ENCODE data around the gene HSD17B12.

DNA sequence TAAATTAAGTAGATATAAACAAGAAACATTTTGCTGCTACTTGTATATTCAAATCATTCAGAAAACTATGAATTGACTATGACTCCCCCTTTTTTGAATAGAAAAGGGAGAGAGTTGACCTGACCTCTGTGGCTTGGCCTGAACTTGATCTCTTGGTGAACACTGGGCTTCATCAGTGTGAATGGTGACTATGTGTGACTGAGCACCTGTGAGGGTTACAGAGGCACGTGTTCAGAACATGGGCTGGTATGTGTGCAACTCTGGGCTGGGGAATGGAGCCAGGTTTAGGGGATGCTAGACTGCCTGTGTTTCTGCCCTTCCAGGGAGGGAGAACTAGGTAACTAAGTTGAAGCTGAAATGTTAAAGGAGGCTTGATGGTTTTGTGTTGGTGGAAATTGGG is 29.2 kb downstream of the HSD17B12 start:
- TF ChIP-seq POLR2A (IDR thresholded peaks at IDR 0.05; ENCODE audit: low read length) = no peak
- TF ChIP-seq GATA1 (IDR thresholded peaks at IDR 0.05; ENCODE audit: low read depth, low read length) = no peak

Data from erythroblast (primary cell).